Astrocyte of the hippocampus (primary cell): ENCODE measurements around the gene ARID4B.
"Not testable (repeated sequence)": the region's sequence is repeated elsewhere in the genome, so short reads cannot be mapped to it uniquely, and the experiment has no call there.

ENCODE experiments used
- DNase-seq: peaks from one replicate; pipeline ENCODE4 v3.0.0; 2011; ENCODE audit warnings: low read depth, low spot score

ARID4B gene

DNA sequence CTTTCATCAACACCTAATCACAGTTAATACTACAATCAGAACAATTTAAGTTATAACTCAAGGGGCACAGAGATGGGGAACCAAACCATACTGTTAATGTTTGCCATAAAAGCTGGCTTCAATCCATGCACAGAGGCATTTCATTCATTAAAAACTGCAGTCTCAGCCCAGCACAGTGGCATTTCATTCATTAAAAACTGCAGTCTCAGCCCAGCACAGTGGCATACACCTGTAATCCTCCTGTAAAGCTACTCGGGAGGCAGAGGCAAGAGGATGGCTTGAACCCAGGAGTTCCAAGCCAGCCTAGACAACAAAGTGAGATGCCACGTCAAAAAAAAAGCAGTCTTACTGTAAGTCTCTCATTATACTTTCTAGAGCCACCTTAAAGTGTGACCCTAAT is 29.2 kb downstream of the ARID4B start:
- DNase-seq: no peak

GRCh38 chr1:235297579-235297978 is 30.4 kb downstream of the ARID4B start:
- DNase-seq: peak; percentile 53

- no peak for DNase-seq
Observed at GRCh38 chr1:235296729-235297128, 31.2 kb downstream of the ARID4B start.

- peak; percentile 91 for DNase-seq
Observed at GRCh38 chr1:235295902-235296350, 32.1 kb downstream of the ARID4B start.

- no peak for DNase-seq
Observed at GRCh38 chr1:235293322-235293942, 34.5 kb downstream of the ARID4B start.

- no peak for DNase-seq
Observed at GRCh38 chr1:235292790-235293189, 35.2 kb downstream of the ARID4B start.

DNA sequence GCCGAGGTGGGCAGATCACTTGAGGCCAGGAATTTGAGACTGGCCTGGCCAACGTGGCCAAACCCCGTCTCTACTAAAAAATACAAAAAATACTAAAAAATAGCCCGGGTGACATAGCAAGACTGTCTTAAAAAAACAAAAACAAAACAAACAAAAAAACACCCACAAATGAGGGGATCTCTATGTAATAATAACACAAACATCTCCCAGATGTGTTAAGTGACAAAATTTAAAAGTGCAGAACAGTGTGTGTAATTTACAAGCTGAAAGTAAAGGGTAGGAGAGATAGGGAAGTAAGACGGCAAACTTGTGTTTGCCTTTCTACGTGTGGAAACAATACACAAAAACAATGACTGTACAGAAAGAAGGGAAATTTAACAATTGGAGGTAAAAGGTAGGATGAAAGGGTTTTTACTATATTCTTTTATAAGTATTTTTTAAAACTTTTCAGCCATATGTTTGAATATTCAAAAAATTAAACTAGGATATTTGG is 36.3 kb downstream of the ARID4B start:
- DNase-seq: no peak

DNA sequence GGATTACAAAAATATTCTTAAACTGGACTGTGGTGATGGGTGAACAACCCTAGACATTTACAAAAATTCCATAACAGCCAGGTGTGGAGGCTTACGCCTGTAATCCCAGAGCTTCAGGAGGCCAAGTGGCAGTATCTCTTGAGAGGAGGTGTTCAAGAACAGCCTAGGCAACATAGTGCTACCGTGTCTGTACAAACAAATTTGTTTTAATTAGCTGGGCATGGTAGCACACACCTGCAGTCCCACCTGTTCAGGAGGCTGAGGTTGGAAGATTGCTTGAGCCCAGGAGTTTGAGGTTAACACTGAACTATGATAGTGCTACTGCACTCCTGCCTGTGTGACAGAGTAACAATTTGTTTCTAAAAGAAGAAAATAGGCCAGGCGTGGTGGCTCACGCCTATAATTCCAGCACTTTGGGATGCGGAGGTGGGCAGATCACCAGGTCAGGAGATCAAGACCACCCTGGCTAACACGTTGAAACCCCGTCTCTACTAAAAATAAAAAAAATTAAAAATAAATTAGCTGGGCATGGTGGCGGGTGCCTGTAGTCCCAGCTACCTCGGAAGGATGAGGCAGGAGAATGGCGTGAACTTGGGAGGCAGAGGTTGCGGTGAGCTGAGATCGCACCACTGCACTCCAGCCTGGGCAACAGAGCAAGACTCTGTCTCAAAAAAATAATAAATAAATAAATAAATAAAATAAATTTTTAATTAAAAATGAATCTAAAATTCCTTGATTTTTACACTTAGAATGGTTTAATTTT is 37.1 kb downstream of the ARID4B start:
- DNase-seq: no peak

- no peak for DNase-seq
Observed at GRCh38 chr1:235289859-235290739, 37.9 kb downstream of the ARID4B start.

- DNase-seq: no peak
Observed at GRCh38 chr1:235287208-235287882, 40.6 kb downstream of the ARID4B start.

- DNase-seq: no peak
Observed at GRCh38 chr1:235286667-235287066, 41.3 kb downstream of the ARID4B start.

DNA sequence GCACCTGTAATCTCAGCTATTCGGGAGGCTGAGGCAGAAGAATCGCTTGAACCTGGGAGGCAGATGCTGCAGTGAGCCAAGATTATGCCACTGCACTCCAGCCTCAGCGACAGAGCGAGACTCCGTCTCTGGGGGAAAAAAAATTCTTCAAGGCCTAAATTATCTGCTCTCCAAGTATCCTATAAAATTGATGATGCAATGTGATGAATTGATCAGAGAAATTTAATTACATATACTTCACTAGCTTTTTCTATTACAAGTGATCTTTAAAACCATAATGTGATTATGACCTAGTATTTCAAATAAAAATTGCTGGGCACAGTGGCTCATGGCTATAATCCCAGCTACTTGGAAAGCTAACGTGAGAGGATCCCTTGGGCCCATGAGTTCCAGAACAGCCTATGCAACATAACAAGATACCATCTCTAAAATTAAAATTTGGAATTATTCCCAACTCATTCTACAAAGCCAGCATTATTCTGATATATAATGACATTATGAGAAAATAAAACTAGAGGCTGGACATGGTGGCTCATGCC is 43.7 kb downstream of the ARID4B start:
- no peak for DNase-seq

- DNase-seq: not testable (repeated sequence)
Observed at GRCh38 chr1:235283636-235284035, 44.3 kb downstream of the ARID4B start.

DNA sequence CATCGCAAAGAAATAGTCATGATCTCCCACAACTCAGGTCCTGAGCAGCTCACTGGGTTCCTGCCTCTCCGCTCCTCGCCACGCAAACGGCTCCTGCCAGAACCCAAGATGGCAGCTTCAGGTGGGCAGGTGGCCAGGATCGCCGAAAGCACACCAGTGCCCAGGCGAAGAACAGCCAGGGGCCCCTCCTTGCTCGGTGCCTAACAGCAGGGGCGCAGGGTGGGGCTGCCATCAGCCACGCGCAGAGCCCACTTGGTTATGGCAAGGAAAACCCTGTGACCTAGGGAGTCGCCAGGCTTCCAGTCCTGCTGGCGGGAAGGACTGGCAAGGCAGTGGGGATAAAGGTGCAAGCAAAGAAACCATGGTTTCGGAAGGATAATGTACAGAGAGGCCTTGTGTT is 47.5 kb downstream of the ARID4B start:
- no peak for DNase-seq

- no peak for DNase-seq
Observed at GRCh38 chr1:235279694-235280093, 48.3 kb downstream of the ARID4B start.

DNA sequence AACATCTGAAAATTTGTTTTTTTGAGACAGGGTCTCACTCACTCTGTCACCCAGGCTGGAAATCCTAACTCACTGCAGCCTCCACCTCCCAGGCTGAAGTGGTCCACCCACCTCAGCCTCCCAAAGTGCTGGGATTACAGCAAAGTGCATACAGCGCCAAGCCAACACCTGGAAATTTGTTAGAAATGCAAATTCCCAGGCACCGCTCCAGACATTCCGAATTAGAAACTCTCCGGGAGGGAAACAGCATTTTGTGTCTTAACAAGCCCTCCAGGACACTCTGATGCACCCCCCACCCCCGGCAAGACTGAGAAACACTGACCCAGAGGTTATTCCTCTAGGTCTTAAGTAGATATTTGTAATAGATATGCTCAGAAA is 49.1 kb downstream of the ARID4B start:
- no peak for DNase-seq

DNA sequence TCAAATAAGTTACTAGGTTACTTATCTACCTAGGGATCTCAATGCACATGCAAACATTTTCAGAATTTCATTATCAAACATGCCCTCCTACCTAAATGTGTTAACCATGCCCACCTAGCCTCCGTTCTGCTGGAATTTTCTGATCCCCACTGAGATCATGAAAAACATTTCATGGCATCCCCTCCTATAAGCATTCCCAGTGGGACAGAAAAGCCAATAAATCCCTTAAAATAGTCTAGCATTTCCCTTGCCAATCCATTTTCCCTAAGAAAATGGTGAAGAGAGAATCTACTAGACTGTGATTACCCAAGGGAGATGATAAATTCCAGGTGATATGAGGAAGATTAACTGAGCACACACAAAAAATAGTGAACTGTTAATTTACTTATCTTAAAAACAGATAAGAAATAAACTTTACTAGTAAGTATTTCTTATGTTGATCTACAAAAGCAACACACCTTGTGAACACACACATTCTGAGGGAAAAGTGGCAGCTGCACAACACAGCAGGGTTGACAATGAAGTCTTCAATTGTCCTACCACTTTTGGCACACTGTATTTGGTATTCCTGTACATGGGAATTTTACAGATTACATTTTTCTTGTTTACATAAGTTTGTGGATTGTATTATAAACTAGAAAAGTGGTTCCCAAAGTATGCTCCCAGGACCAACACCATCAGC is 49.6 kb downstream of the ARID4B start:
- DNase-seq: no peak

DNA sequence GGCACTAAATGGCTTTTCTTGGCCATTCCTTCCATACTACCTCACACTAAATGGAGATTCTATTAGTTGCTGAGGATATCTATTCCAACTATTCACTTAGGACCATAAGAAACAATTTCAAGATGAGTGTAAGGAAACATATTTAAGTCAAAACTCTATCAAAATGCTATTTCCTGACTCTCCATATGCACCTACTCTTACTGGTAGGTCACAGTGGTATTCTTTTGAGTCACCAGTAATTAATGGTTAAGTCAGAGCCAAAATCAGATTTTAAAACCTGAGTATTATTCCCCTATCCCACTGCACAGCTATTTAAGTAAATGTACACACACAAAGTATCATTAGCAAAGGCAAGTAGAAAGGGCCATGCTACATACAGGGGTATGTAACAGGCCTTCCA is 50.3 kb downstream of the ARID4B start:
- no peak for DNase-seq

GRCh38 chr1:235275836-235276235 is 52.1 kb downstream of the ARID4B start:
- DNase-seq: no peak

DNA sequence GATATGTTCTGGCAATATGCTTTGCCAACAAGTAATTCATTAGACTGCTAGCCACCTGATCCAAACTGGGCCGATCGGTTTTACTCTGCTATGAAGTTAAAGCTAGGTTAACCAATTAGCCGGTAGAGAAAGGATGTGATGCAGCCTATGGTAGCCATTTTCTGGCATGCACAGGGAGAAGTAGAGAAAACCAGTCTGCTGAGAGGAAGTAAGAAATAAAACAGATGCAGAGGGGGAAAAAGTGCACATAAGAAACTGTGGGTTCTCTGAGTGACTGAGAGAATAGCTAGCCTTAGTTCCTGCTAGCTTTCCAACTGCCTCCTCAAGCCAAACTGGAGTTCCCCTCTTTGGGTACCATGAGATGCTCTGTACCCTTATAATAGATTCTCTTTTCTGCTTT is 52.8 kb downstream of the ARID4B start:
- DNase-seq: no peak

DNA sequence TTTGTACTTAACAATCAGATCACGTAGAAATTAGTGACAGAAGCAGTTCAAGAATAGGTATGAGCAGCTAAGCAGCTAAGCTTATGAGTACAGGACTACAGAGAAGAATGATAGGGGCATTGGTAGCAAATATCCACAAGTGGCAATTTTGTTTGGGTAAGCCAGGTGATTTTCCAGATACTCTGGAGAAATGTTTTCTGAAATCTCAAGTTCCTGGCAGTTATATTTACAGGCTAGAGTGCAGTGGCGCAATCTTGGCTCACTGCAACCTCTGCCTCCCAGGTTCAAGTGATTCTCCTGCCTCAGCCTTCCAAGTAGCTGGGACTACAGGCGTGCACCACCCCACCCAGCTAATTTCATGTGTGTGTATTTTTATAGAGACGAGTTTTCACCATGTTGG is 55.1 kb downstream of the ARID4B start:
- no peak for DNase-seq
